ENCODE results near the gene ZDHHC14.

The ZDHHC14 gene

DNA sequence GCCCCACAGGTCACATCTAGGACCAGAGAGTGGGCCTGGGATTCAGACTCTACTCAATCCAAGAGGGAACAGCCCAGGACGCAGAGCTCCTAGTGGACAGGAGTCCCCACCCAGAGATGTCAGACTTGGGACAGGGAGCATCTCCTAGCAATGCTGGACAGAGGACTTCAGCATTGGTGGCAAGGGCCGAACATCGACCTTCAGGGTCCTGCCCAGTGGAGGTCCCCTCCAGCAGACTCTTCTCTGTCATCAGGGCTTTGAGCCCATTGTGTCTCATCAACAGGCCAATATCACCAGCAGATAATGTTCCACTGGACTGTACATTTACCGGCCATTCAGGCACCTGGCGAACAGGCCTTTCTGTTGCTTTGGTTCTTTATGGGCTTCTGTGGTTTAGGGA is 282.3 kb downstream of the ZDHHC14 start:
- Histone ChIP-seq H3K36me3 (ENCODE audit: insufficient read depth, insufficient read length, low read length) (no peaks in the 10 kb centered on the region), H3K4me3 (ENCODE audit: insufficient read length, low read depth) (no peak overlapping the region), H3K9me3 (ENCODE audit: insufficient read depth, low read length) (no peaks in the 10 kb centered on the region), H3K9ac (ENCODE audit: insufficient read length, low read depth) (no peak overlapping the region), H3K27me3 (ENCODE audit: insufficient read depth, insufficient read length) (no peaks in the 10 kb centered on the region), H3K4me1 (ENCODE audit: insufficient read depth, insufficient read length) (no peaks in the 10 kb centered on the region)
- no peak for DNase-seq (ENCODE audit: low read depth, low spot score)
- no peak for TF ChIP-seq SUZ12 (IDR thresholded peaks at IDR 0.05; ENCODE audit: extremely low read depth, insufficient read depth, insufficient read length)
- no peak for TF ChIP-seq YY1 (IDR thresholded peaks at IDR 0.05; ENCODE audit: insufficient read depth, insufficient read length)
- TF ChIP-seq ZNF274 (IDR thresholded peaks at IDR 0.05; ENCODE audit: low read depth, low read length), result no peak

DNA sequence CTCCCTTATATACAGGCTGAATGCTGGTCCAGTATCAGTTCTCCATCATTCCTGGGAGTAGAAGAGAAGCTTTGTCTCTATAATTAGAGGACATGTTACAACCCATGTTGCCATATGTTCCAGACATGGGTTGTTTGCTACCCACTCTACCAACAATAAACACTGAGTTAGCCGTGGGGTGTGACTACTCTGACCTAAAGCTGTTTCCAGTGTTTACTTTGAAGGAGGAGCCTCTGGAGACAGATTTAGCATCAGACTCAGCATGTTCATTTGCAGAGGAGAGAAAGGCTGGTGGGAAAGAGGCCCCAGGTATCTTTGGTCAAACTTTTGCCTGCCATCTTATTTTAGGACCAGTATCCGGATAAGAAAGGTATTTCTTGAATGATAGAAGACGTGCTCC is 284.2 kb downstream of the ZDHHC14 start:
- Histone ChIP-seq H3K9me3 (ENCODE audit: insufficient read depth, low read length) (no peaks in the 10 kb centered on the region), H3K27me3 (ENCODE audit: insufficient read depth, insufficient read length) (no peaks in the 10 kb centered on the region), H3K36me3 (ENCODE audit: insufficient read depth, insufficient read length, low read length) (no peaks in the 10 kb centered on the region), H3K9ac (ENCODE audit: insufficient read length, low read depth) (no peak overlapping the region), H3K4me1 (ENCODE audit: insufficient read depth, insufficient read length) (peaks cover 2% of the 10 kb centered on the region), H3K4me3 (ENCODE audit: insufficient read length, low read depth) (no peak overlapping the region)
- DNase-seq (ENCODE audit: low read depth, low spot score), result no peak
- TF ChIP-seq YY1 (IDR thresholded peaks at IDR 0.05; ENCODE audit: insufficient read depth, insufficient read length), result no peak
- TF ChIP-seq SUZ12 (IDR thresholded peaks at IDR 0.05; ENCODE audit: extremely low read depth, insufficient read depth, insufficient read length), result no peak
- no peak for TF ChIP-seq ZNF274 (IDR thresholded peaks at IDR 0.05; ENCODE audit: low read depth, low read length)

DNA sequence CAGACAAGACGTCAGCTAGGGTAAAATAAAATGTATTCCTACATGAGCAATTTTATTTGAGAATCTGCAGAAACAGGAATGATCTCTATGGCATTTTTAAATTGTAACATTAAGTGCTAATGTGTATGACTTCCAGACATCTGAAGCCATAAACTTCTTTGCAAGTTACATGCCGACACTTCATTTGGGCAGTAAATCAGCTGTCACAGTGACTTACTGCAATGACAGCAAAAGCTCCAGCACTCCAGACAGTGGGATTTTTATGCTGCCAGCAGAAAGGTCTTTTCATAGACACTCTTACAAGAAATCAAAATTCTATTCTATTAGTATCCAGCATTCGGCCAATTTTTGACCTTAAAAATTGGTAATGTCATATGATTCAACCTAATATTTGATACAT is 285.7 kb downstream of the ZDHHC14 start:
- no peaks in the 10 kb centered on the region for H3K27me3 ChIP-seq (ENCODE audit: insufficient read depth, insufficient read length)
- TF ChIP-seq YY1 (IDR thresholded peaks at IDR 0.05; ENCODE audit: insufficient read depth, insufficient read length) (no peak), ZNF274 (IDR thresholded peaks at IDR 0.05; ENCODE audit: low read depth, low read length) (no peak), SUZ12 (IDR thresholded peaks at IDR 0.05; ENCODE audit: extremely low read depth, insufficient read depth, insufficient read length) (no peak)
- no peak overlapping the region for H3K9ac ChIP-seq (ENCODE audit: insufficient read length, low read depth)
- no peaks in the 10 kb centered on the region for H3K9me3 ChIP-seq (ENCODE audit: insufficient read depth, low read length)
- peaks cover 2% of the 10 kb centered on the region for H3K4me1 ChIP-seq (ENCODE audit: insufficient read depth, insufficient read length)
- H3K4me3 ChIP-seq (ENCODE audit: insufficient read length, low read depth), result no peak overlapping the region
- no peak for DNase-seq (ENCODE audit: low read depth, low spot score)
- no peaks in the 10 kb centered on the region for H3K36me3 ChIP-seq (ENCODE audit: insufficient read depth, insufficient read length, low read length)

GRCh38 chr6:157667211-157668008 is 286.4 kb downstream of the ZDHHC14 start:
- peak; percentile 36 for DNase-seq (ENCODE audit: low read depth, low spot score)
- Histone ChIP-seq H3K4me1 (ENCODE audit: insufficient read depth, insufficient read length) (peaks cover 2% of the 10 kb centered on the region), H3K9ac (ENCODE audit: insufficient read length, low read depth) (no peak overlapping the region), H3K36me3 (ENCODE audit: insufficient read depth, insufficient read length, low read length) (no peaks in the 10 kb centered on the region), H3K9me3 (ENCODE audit: insufficient read depth, low read length) (no peaks in the 10 kb centered on the region), H3K27me3 (ENCODE audit: insufficient read depth, insufficient read length) (no peaks in the 10 kb centered on the region), H3K4me3 (ENCODE audit: insufficient read length, low read depth) (no peak overlapping the region)
- no peak for TF ChIP-seq ZNF274 (IDR thresholded peaks at IDR 0.05; ENCODE audit: low read depth, low read length)
- TF ChIP-seq SUZ12 (IDR thresholded peaks at IDR 0.05; ENCODE audit: extremely low read depth, insufficient read depth, insufficient read length), result no peak
- TF ChIP-seq YY1 (IDR thresholded peaks at IDR 0.05; ENCODE audit: insufficient read depth, insufficient read length), result no peak

DNA sequence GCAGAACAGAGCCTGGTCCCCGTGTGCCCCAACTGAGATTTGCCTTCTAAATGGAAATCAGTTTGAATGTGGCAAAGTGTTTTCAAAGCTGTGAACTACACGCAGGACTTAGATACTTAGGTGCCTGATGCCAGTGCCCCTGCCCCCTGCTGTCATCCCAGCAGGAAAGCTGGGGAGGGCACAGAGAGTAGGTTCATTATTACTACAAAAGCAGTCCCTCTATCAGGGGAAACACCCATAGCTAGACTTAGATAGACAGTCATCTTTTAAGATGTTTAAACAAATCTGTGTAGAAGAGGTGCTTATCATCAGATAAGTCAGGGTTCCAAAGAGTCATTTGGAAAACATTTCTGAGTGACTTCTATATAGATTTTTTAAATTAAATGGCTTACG is 287.0 kb downstream of the ZDHHC14 start:
- Histone ChIP-seq H3K9ac (ENCODE audit: insufficient read length, low read depth) (no peak overlapping the region), H3K4me1 (ENCODE audit: insufficient read depth, insufficient read length) (peaks cover 2% of the 10 kb centered on the region), H3K27me3 (ENCODE audit: insufficient read depth, insufficient read length) (no peaks in the 10 kb centered on the region), H3K4me3 (ENCODE audit: insufficient read length, low read depth) (no peak overlapping the region), H3K36me3 (ENCODE audit: insufficient read depth, insufficient read length, low read length) (no peaks in the 10 kb centered on the region), H3K9me3 (ENCODE audit: insufficient read depth, low read length) (no peaks in the 10 kb centered on the region)
- DNase-seq (ENCODE audit: low read depth, low spot score), result no peak
- TF ChIP-seq ZNF274 (IDR thresholded peaks at IDR 0.05; ENCODE audit: low read depth, low read length) (no peak), SUZ12 (IDR thresholded peaks at IDR 0.05; ENCODE audit: extremely low read depth, insufficient read depth, insufficient read length) (no peak), YY1 (IDR thresholded peaks at IDR 0.05; ENCODE audit: insufficient read depth, insufficient read length) (no peak)

DNA sequence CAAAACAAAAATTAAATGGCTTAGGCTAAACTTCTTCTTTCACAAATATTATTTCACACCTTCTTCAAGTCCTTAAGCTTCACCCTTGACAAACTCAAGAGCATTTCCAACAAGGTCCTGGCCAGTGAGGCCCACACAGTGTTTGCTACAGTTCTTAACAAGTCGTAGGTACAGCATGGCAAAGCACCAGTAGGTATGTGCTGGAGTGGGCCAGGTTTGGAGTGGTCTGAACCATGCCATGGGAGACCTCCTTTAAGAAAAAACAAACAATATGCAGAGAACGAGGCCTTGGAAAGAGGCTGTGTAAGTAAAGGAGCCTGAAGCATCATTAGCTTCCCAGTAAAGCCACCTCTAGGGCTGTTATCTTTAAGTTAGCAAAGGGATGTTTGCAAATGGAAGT is 287.7 kb downstream of the ZDHHC14 start:
- no peaks in the 10 kb centered on the region for H3K27me3 ChIP-seq (ENCODE audit: insufficient read depth, insufficient read length)
- no peak overlapping the region for H3K9ac ChIP-seq (ENCODE audit: insufficient read length, low read depth)
- H3K4me3 ChIP-seq (ENCODE audit: insufficient read length, low read depth), result no peak overlapping the region
- H3K9me3 ChIP-seq (ENCODE audit: insufficient read depth, low read length), result no peaks in the 10 kb centered on the region
- no peak for DNase-seq (ENCODE audit: low read depth, low spot score)
- no peak for TF ChIP-seq ZNF274 (IDR thresholded peaks at IDR 0.05; ENCODE audit: low read depth, low read length)
- TF ChIP-seq SUZ12 (IDR thresholded peaks at IDR 0.05; ENCODE audit: extremely low read depth, insufficient read depth, insufficient read length), result no peak
- no peak for TF ChIP-seq YY1 (IDR thresholded peaks at IDR 0.05; ENCODE audit: insufficient read depth, insufficient read length)
- no peaks in the 10 kb centered on the region for H3K36me3 ChIP-seq (ENCODE audit: insufficient read depth, insufficient read length, low read length)
- peaks cover 2% of the 10 kb centered on the region for H3K4me1 ChIP-seq (ENCODE audit: insufficient read depth, insufficient read length)

GRCh38 chr6:157669323-157669722 is 288.3 kb downstream of the ZDHHC14 start:
- DNase-seq (ENCODE audit: low read depth, low spot score), result no peak
- Histone ChIP-seq H3K9me3 (ENCODE audit: insufficient read depth, low read length) (no peaks in the 10 kb centered on the region), H3K27me3 (ENCODE audit: insufficient read depth, insufficient read length) (no peaks in the 10 kb centered on the region), H3K4me1 (ENCODE audit: insufficient read depth, insufficient read length) (peaks cover 2% of the 10 kb centered on the region), H3K9ac (ENCODE audit: insufficient read length, low read depth) (no peak overlapping the region), H3K36me3 (ENCODE audit: insufficient read depth, insufficient read length, low read length) (no peaks in the 10 kb centered on the region), H3K4me3 (ENCODE audit: insufficient read length, low read depth) (no peak overlapping the region)
- no peak for TF ChIP-seq YY1 (IDR thresholded peaks at IDR 0.05; ENCODE audit: insufficient read depth, insufficient read length)
- TF ChIP-seq SUZ12 (IDR thresholded peaks at IDR 0.05; ENCODE audit: extremely low read depth, insufficient read depth, insufficient read length), result no peak
